Fibroblast of mammary gland (primary cell): ENCODE results near the gene FER1L5.

Experiments
- DNase-seq: peaks from one replicate; pipeline ENCODE4 v3.0.0-alpha.2; 2010; ENCODE audit warnings: low read depth
- H3K4me3 ChIP-seq: 2 replicates; pipeline ENCODE4 v1.5.1; 2011; ENCODE audit warnings: low read depth, mild to moderate bottlenecking, low read length, moderate library complexity; ENCODE audit not compliant: control insufficient read depth
- CTCF ChIP-seq: conservative IDR thresholded peaks from 2 replicates; pipeline ENCODE4 v1.5.1; 2011; ENCODE audit warnings: low read depth, low read length, inconsistent platforms; ENCODE audit not compliant: control insufficient read depth, insufficient read depth

The FER1L5 gene

GRCh38 chr2:96642564-96643360, at the start of gene FER1L5:
Gene FER1L5, plus strand, starts transcription at chr2:96642764. Its CDS starts 73 bp downstream, at chr2:96642837.
- no peak for TF ChIP-seq CTCF
- peak within 1 kb of the TSS; percentile 36 for H3K4me3 ChIP-seq
- DNase-seq = peak; percentile 65

DNA sequence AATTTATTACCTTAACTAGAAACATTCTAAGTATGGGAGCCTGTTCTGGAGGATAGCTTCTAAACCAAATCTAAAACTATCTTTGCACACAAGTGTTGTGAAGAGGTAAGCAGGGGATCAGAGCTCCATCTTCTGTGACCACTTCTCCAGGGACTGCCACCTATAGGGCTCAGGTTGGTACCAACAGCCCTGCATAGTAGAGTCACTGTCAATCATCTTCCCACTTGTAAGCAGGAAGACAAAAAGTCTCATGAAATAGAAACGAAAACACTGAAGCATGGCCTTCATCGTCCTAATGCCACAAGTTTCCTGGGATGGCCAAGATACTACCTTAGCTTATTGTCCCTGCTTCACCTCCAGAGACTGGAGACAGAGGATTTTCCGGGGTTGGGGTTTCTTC, 48.3 kb upstream of the FER1L5 start:
- no peak for TF ChIP-seq CTCF
- DNase-seq = no peak
- no peak overlapping the region for H3K4me3 ChIP-seq

DNA sequence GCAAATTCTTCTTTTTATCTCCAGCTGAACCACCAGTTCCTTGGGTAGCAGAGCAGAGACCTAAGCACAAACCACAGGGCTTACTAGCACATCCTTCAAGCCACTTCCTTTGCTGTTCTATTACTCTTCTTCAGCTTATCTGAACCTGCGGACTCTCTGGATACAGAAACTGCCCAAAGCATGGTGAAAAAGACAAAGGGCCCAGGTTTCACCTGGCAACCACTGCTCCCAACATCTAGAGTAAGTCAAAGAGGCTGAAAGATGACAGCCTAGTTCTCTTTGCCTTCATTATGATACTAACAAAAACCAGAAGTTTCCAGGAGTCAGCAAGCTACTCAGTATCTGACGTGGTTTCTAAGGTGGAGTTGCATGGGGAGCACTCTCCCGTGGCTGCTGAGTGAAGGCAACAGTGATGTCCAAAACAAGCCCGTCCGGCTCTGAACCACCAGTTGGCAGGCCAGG, 47.8 kb upstream of the FER1L5 start:
- no peak for DNase-seq
- no peak overlapping the region for H3K4me3 ChIP-seq
- no peak for TF ChIP-seq CTCF

DNA sequence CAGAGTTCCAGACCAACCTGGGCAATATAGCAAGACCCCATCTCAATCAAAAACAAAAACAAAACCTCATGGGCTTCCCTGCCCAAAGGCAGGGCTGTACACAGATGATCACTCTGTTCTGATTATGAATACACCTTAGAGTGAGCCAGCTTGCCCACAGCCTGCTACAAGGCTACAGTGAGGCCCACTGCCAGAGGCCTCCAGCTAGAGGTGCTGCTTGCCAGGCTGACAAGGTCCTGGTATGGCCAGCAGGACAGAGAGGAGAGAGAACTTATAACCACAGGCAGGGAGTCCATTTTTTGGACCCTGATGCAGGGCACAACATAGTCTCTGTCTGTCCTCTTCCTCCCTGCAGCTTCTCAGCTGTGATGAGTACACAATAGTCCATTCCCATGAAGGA, 46.0 kb upstream of the FER1L5 start:
- H3K4me3 ChIP-seq = no peak overlapping the region
- no peak for DNase-seq
- no peak for TF ChIP-seq CTCF

DNA sequence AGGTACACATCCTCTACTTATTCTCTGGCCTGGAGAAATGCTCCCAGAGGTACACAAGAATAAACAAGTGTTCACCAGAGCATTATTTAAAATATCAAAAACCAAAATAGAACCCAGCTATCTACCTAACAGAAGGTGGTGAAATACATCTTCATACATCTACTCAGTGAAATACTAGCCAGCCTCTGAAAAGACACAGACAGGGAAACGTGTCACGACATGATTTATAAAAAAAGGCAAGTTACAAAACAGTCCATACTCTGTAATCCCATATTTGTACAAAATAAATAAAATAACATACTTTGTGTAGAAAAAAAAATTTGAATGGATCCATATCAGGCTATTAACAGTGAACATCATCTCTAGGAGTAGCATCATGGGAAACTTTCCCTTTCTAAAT, 42.6 kb upstream of the FER1L5 start:
- DNase-seq = no peak
- H3K4me3 ChIP-seq = no peak overlapping the region
- no peak for TF ChIP-seq CTCF

DNA sequence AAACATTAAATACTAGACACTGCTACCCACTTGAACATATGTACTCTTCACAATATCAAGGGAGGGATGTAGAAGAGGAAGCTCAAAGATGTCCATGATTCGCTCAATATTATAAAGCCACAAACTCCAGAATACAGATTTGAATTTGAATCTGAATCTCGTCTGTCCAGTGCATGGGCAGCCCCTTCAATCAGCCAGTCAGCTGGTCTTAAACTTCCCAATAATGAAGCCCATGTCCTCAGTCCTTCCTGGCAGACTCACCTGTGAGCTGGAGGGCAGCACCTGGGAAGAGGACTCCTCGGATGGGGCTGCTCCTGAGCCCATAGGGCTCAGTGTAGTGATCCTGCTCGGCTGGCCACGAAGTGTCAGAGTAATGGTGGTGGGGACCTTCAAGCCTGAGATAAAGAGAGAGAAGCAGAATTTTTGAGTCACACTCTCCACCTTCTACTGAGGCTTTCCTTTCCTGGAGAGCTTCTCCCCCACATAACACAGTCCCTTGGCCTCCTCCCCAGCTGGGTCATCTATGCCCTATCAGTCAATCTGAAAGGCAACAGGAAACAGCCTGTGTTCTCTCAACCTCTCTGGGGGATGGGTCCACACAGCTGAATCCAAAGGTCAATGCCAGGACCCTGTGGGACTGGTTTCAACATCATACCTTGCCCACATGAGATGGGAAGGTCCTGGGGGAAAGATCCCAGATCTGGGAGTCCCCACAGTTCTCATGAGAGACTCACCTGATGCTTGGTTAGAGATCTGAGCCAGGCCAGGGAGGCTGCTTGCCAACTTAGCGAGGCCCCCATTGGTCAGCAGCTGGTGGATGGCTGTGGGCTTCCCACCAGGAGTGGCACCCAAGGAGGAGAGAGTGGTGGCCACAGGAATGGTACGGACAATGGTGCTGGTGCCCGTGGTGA, 40.9 kb upstream of the FER1L5 start:
- TF ChIP-seq CTCF = no peak
- H3K4me3 ChIP-seq = no peak overlapping the region
- no peak for DNase-seq
